H1 (cell line): Measurements from ENCODE around the gene AKIRIN1. TPM values are rescaled to one million over a fixed set of nuclear protein-coding genes. Genes with fewer than 3 reads are reported as not detected.

ENCODE experiments used
- KDM4A ChIP-seq: IDR thresholded peaks from one replicate; pipeline ENCODE4 v1.7.1; 2012; ENCODE audit warnings: low read depth, mild to moderate bottlenecking, moderate library complexity, low read length, inconsistent platforms; ENCODE audit not compliant: severe bottlenecking
- KDM5A ChIP-seq: fragments of 200-600 bp; IDR thresholded peaks from 2 replicates; pipeline ENCODE4 v1.7.1; 2012; ENCODE audit warnings: mild to moderate bottlenecking, low read length, inconsistent platforms, mixed read lengths
- PHF8 ChIP-seq: fragments of 200-600 bp; sonication (generic); conservative IDR thresholded peaks from 2 replicates; pipeline ENCODE4 v1.7.1; 2012; ENCODE audit warnings: low read depth, mild to moderate bottlenecking, inconsistent platforms, low read length, moderate library complexity
- POU5F1 ChIP-seq: IDR thresholded peaks from 2 replicates; pipeline ENCODE4 v1.6.1; 2011; ENCODE audit warnings: low read depth, mild to moderate bottlenecking, low read length, moderate library complexity
- RAD21 ChIP-seq, 2 experiments: IDR thresholded peaks in 1 of 2; conservative IDR thresholded peaks in 1 of 2; 2 replicates each; pipeline ENCODE4 v1.6.1; 2011; ENCODE audit warnings: low read depth in 2 of 2, low read length in 2 of 2, improper control_type of control experiment in 1 of 2, inconsistent platforms in 1 of 2, mild to moderate bottlenecking in 1 of 2, moderate library complexity in 1 of 2
- RFX5 ChIP-seq: IDR thresholded peaks from 2 replicates; pipeline ENCODE4 v1.6.1; 2011; ENCODE audit warnings: low read depth, low read length, improper control_type of control experiment, borderline replicate concordance
- SIRT6 ChIP-seq: IDR thresholded peaks from one replicate; pipeline ENCODE4 v1.7.1; 2012; ENCODE audit warnings: low read length, inconsistent platforms
- polyA plus RNA-seq, 7 experiments: library from polyadenylated mRNA; depleted of rRNA in 3 of 7; stranded (reverse) in 5 of 7; unstranded in 2 of 7; fragments of >200 nt in 5 of 7; fragments of 200-250 nt in 2 of 7; gene quantifications; 1 replicate in 5 of 7; 2 replicates in 1 of 7; 4 replicates in 1 of 7; pipeline versions ENCODE4 v1.2.1 to v1.2.3, GENCODE V29; 2011 to 2013; ENCODE audit warnings: missing spikeins in 2 of 7, mixed read lengths in 2 of 7
- total RNA-seq: library from RNA; stranded (reverse); fragmentation: NEBNext Ultra II Directional; extraction: Animal tissue kit (Norgen Biotek cat#: 25700); gene quantifications from 2 replicates; pipeline ENCODE4 v1.2.1, GENCODE V29; 2021
- TF ChIP-seq, protein P1 (sequence below), 3 experiments: IDR thresholded peaks; 1 replicate in 2 of 3; 2 replicates in 1 of 3; pipeline versions ENCODE4 v1.5.1 to v1.6.1; 2011; ENCODE audit warnings: low read length in 3 of 3, mild to moderate bottlenecking in 3 of 3, inconsistent platforms in 2 of 3, low read depth in 1 of 3, moderate library complexity in 1 of 3; ENCODE audit not compliant: insufficient read depth in 1 of 3; ENCODE audit errors: control extremely low read depth in 1 of 3

AKIRIN1 gene
- total and polyA plus RNA-seq, 2 of the 8 experiments (the other 6 are each of a cell fraction or from before 2014, with no cell fraction given): 148 to 236 TPM

DNA sequence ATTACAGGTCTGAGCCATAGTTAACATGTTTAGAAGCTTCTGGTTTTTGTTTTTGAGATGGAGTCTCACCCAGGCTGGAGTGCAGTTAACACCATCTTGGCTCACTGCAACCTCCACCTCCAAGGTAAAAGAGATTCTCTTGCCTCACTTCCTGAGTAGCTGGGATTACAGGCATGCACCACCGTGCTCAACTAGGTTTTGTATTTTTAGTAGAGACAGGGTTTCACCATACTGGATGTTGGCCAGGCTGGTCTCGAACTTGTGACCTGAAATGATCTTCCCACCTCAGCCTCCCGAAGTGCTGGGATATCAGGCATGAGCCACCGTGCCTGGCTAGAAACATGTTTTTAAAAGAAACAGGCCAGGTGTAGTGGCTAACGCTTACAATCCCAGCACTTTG, 45.6 kb downstream of the AKIRIN1 start (continued):
- TF ChIP-seq, protein P1, sequence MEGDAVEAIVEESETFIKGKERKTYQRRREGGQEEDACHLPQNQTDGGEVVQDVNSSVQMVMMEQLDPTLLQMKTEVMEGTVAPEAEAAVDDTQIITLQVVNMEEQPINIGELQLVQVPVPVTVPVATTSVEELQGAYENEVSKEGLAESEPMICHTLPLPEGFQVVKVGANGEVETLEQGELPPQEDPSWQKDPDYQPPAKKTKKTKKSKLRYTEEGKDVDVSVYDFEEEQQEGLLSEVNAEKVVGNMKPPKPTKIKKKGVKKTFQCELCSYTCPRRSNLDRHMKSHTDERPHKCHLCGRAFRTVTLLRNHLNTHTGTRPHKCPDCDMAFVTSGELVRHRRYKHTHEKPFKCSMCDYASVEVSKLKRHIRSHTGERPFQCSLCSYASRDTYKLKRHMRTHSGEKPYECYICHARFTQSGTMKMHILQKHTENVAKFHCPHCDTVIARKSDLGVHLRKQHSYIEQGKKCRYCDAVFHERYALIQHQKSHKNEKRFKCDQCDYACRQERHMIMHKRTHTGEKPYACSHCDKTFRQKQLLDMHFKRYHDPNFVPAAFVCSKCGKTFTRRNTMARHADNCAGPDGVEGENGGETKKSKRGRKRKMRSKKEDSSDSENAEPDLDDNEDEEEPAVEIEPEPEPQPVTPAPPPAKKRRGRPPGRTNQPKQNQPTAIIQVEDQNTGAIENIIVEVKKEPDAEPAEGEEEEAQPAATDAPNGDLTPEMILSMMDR (IDR thresholded peaks at IDR 0.05; ENCODE audit: control extremely low read depth in 1 of 3, insufficient read depth in 1 of 3, low read depth in 1 of 3, low read length in 3 of 3): no peak
- no peak for TF ChIP-seq RAD21 (IDR thresholded peaks at IDR 0.05 in 1 of 2, conservative IDR thresholded peaks at IDR 0.05 in 1 of 2; ENCODE audit: low read depth in 2 of 2, low read length in 2 of 2)
- no peak for TF ChIP-seq POU5F1
- TF ChIP-seq SIRT6: no peak
- no peak for TF ChIP-seq KDM4A
- no peak for TF ChIP-seq RFX5
- no peak for TF ChIP-seq KDM5A
- no peak for TF ChIP-seq PHF8
